SK-N-SH (cell line): ENCODE measurements around the gene RPS24. TPM values are rescaled to one million over a fixed set of nuclear protein-coding genes. Genes with fewer than 3 reads are reported as not detected.

Experiments used
- CTCF ChIA-PET: fragments of 300-600, 350-600 bp; formaldehyde crosslinking; extraction: SDS; loops from one replicate; lab custom pipeline; 2021; lab: Yijun Ruan, JAX
- POLR2A ChIA-PET: fragments of 350-600 bp; sonication (Branson Sonifier 250); formaldehyde crosslinking; extraction: SDS; loops from one replicate; lab custom pipeline; 2020; ENCODE audit warnings: antibody characterized with exemption, inconsistent platforms; lab: Yijun Ruan, JAX
- DNase-seq: peaks from one replicate; pipeline ENCODE4 v3.0.0; 2012
- H2AFZ ChIP-seq: fragments of 200-600 bp; sonication (generic); 2 replicates; pipeline ENCODE4 v1.8.1; 2016; ENCODE audit warnings: antibody characterized with exemption, mild to moderate bottlenecking, low read depth
- H3F3A ChIP-seq: fragments of 200-600 bp; sonication (generic); replicated peaks from 2 replicates; pipeline ENCODE3; 2016; ENCODE audit warnings: antibody characterized with exemption, mild to moderate bottlenecking; ENCODE audit not compliant: insufficient read depth
- H3K27ac ChIP-seq, 2 experiments: fragments of 200-500 bp in 1 of 2; fragments of 200-600 bp in 1 of 2; sonication (Bioruptor generic) in 1 of 2; sonication (generic), shearing (Covaris generic) in 1 of 2; 2 replicates each; pipeline versions ENCODE4 v1.5.1 to v1.6.1; 2014 to 2016; ENCODE audit warnings: low read depth in 2 of 2, inconsistent platforms in 1 of 2, low read length in 1 of 2, mild to moderate bottlenecking in 1 of 2, mixed read lengths in 1 of 2
- H3K27me3 ChIP-seq: fragments of 200-600 bp; sonication (generic), shearing (Covaris generic); 2 replicates; pipeline ENCODE4 v1.6.1; 2016; ENCODE audit warnings: mixed run types; ENCODE audit not compliant: insufficient read depth
- H3K36me3 ChIP-seq, 2 experiments: fragments of 200-500 bp in 1 of 2; fragments of 200-600 bp in 1 of 2; sonication (Bioruptor generic) in 1 of 2; sonication (generic) in 1 of 2; replicated peaks in 1 of 2; 2 replicates each; pipeline versions ENCODE3 to v1.5.1; 2014 to 2016; ENCODE audit warnings: low read length in 1 of 2, mild to moderate bottlenecking in 1 of 2; ENCODE audit not compliant: insufficient read depth in 2 of 2, control insufficient read depth in 1 of 2
- H3K4me1 ChIP-seq, 2 experiments: fragments of 200-500 bp in 1 of 2; fragments of 200-600 bp in 1 of 2; sonication (Bioruptor generic) in 1 of 2; sonication (generic), shearing (Covaris generic) in 1 of 2; 2 replicates each; pipeline versions ENCODE4 v1.5.1 to v1.6.1; 2014 to 2016; ENCODE audit warnings: low read depth in 1 of 2, low read length in 1 of 2, mixed run types in 1 of 2; ENCODE audit not compliant: insufficient read depth in 2 of 2, control insufficient read depth in 1 of 2
- H3K4me2 ChIP-seq: fragments of 200-600 bp; sonication (generic), shearing (Covaris generic); 2 replicates; pipeline ENCODE4 v1.6.1; 2017; ENCODE audit warnings: mixed run types
- H3K4me3 ChIP-seq, 2 experiments: fragments of 200-500 bp in 1 of 2; fragments of 200-600 bp in 1 of 2; sonication (Bioruptor generic) in 1 of 2; sonication (generic), shearing (Covaris generic) in 1 of 2; 2 replicates each; pipeline versions ENCODE4 v1.5.1 to v1.8.1; 2014 to 2016; ENCODE audit warnings: low read depth in 2 of 2, inconsistent platforms in 1 of 2, low read length in 1 of 2, mild to moderate bottlenecking in 1 of 2, mixed read lengths in 1 of 2, moderate library complexity in 1 of 2
- H3K79me2 ChIP-seq: fragments of 200-600 bp; sonication (generic); 2 replicates; pipeline ENCODE4 v1.8.1; 2017; ENCODE audit warnings: mild to moderate bottlenecking; ENCODE audit not compliant: insufficient read depth
- H3K9ac ChIP-seq: fragments of 200-600 bp; sonication (generic); 2 replicates; pipeline ENCODE4 v1.6.1; 2017; ENCODE audit warnings: mixed run types
- H3K9me2 ChIP-seq: fragments of 200-600 bp; sonication (generic); 2 replicates; pipeline ENCODE4 v1.6.1; 2017; ENCODE audit warnings: mixed run types
- H3K9me3 ChIP-seq: fragments of 200-600 bp; sonication (generic); 2 replicates; pipeline ENCODE4 v1.6.1; 2017; ENCODE audit warnings: mixed run types, mild to moderate bottlenecking, moderate library complexity
- H4K20me1 ChIP-seq: fragments of 200-600 bp; sonication (generic); 2 replicates; pipeline ENCODE4 v1.6.1; 2017; ENCODE audit warnings: mild to moderate bottlenecking, mixed run types; ENCODE audit not compliant: insufficient read depth
- CHD2 ChIP-seq: fragments of 150-350 bp; IDR thresholded peaks from 2 replicates; pipeline ENCODE4 v1.6.1; 2018; ENCODE audit warnings: low read length; ENCODE audit not compliant: partially characterized antibody
- EP300 ChIP-seq, 2 experiments: IDR thresholded peaks; 2 replicates each; pipeline versions ENCODE4 v1.4.0 to v1.6.1; 2012; ENCODE audit warnings: borderline replicate concordance in 1 of 2, low read depth in 1 of 2, low read length in 1 of 2
- FOSL2 ChIP-seq: IDR thresholded peaks from 2 replicates; pipeline ENCODE4 v1.4.0; 2012; ENCODE audit warnings: low read depth, mild to moderate bottlenecking, moderate library complexity, borderline replicate concordance
- FOXJ3 ChIP-seq: sonication (generic); formaldehyde crosslinking; IDR thresholded peaks from 2 replicates; pipeline ENCODE4 v1.5.1; 2020; ENCODE audit warnings: mild to moderate bottlenecking, missing genetic modification reagents
- FOXM1 ChIP-seq: IDR thresholded peaks from 2 replicates; pipeline ENCODE4 v1.4.0; 2012; ENCODE audit warnings: low read depth, mild to moderate bottlenecking
- JUND ChIP-seq: IDR thresholded peaks from 2 replicates; pipeline ENCODE4 v1.4.0; 2012
- MEF2A ChIP-seq: IDR thresholded peaks from 2 replicates; pipeline ENCODE4 v1.4.0; 2012; ENCODE audit warnings: low read depth, borderline replicate concordance
- MXI1 ChIP-seq: IDR thresholded peaks from 2 replicates; pipeline ENCODE4 v1.6.1; 2012; ENCODE audit warnings: mild to moderate bottlenecking, low read depth, low read length, improper control_type of control experiment
- NFIC ChIP-seq: IDR thresholded peaks from 2 replicates; pipeline ENCODE4 v1.4.0; 2012; ENCODE audit warnings: borderline replicate concordance
- POLR2AphosphoS5 ChIP-seq: IDR thresholded peaks from 2 replicates; pipeline ENCODE4 v1.6.1; 2012; ENCODE audit warnings: low read depth, low read length
- RFX5 ChIP-seq: IDR thresholded peaks from 2 replicates; pipeline ENCODE4 v1.6.1; 2012; ENCODE audit warnings: mild to moderate bottlenecking, improper control_type of control experiment, low read length
- RXRA ChIP-seq: IDR thresholded peaks from 2 replicates; pipeline ENCODE4 v1.4.0; 2012; ENCODE audit warnings: low read depth, mild to moderate bottlenecking, borderline replicate concordance
- SIN3A ChIP-seq: IDR thresholded peaks from 2 replicates; pipeline ENCODE4 v1.6.1; 2012; ENCODE audit warnings: low read depth, mild to moderate bottlenecking, low read length, moderate library complexity, borderline replicate concordance
- TCF12 ChIP-seq: IDR thresholded peaks from 2 replicates; pipeline ENCODE4 v1.4.0; 2012
- TEAD4 ChIP-seq: IDR thresholded peaks from 2 replicates; pipeline ENCODE4 v1.4.0; 2012; ENCODE audit warnings: mild to moderate bottlenecking, borderline replicate concordance; ENCODE audit not compliant: insufficient read depth
- WGBS: methylation state at CpG from one replicate; pipeline ENCODE4 v1.1.6; 2017; ENCODE audit warnings: low lambda C conversion rate; 5-methylcytosine and 5-hydroxymethylcytosine counted together
- polyA plus RNA-seq, 3 experiments: library from polyadenylated mRNA; depleted of rRNA; stranded (reverse); fragments of >200 nt; gene quantifications; 2 replicates each; pipeline ENCODE4 v1.2.3, GENCODE V29; 2012
- TF ChIP-seq, protein P1 (sequence below): IDR thresholded peaks from 2 replicates; pipeline ENCODE4 v1.4.0; 2012; ENCODE audit warnings: low read depth
- TF ChIP-seq, protein P2 (sequence below): IDR thresholded peaks from 2 replicates; pipeline ENCODE4 v1.4.0; 2012; ENCODE audit warnings: low read depth, borderline replicate concordance
- TF ChIP-seq, protein P3 (sequence below): fragments of 200-600 bp; sonication (generic); IDR thresholded peaks from 2 replicates; pipeline ENCODE4 v1.6.1; 2017; ENCODE audit warnings: antibody characterized with exemption, mild to moderate bottlenecking, moderate library complexity
- TF ChIP-seq, protein P4 (sequence below): IDR thresholded peaks from 2 replicates; pipeline ENCODE4; 2012

Gene RPS24
- polyA plus RNA-seq, 1 of the 3 experiments (the other 2 are of a cell fraction): 3,806 TPM

DNA sequence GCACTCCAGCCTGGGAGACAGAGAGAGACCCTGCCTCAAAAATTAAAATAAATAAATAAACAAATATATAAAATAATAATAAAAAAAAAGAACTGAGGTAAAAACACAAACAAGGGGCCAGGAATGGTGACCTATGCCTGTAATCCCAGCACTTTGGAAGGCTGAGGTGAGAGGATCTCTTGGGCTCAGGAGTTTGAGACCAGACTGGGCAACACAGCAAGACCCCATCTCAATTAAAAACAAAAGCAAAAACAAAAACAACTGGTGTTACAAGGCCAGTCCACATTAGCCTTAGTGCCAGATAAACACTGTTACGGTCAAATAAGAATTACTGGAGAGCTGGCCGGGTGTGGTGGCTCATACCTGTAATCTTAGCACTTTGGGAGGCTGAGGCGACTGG, 9.9 kb upstream of the RPS24 start:
- Histone ChIP-seq H3K9me2 (no peaks in the 10 kb centered on the region), H3K36me3 (peaks cover 50 to 72% of the 10 kb centered on the region in 2 experiments), H3K9me3 (no peaks in the 10 kb centered on the region), H3K27ac (no peak overlapping the region), H3K4me3 (no peak overlapping the region), H3K79me2 (peaks cover 31% of the 10 kb centered on the region), H2AFZ (no peak overlapping the region), H4K20me1 (no peaks in the 10 kb centered on the region), H3K27me3 (no peaks in the 10 kb centered on the region), H3K4me1 (peaks cover 11 to 15% of the 10 kb centered on the region in 2 experiments), H3F3A (peaks cover 29% of the 10 kb centered on the region), H3K9ac (no peak overlapping the region), H3K4me2 (no peak overlapping the region)
- POLR2A ChIA-PET: interaction anchor here (0.7 kb wide), 1 partner anchor 34 kb away, joined by 3 read pairs; no protein-coding TSS in a partner anchor
- WGBS: 95% methylated on average over 3 of the region's 3 CpGs
- DNase-seq: no peak
- TF ChIP-seq FOXJ3: no peak
- TF ChIP-seq, protein P1, sequence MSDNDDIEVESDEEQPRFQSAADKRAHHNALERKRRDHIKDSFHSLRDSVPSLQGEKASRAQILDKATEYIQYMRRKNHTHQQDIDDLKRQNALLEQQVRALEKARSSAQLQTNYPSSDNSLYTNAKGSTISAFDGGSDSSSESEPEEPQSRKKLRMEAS: no peak
- TF ChIP-seq CHD2: no peak
- TF ChIP-seq SIN3A: no peak
- TF ChIP-seq EP300 (IDR thresholded peaks at IDR 0.05; ENCODE audit: borderline replicate concordance in 1 of 2, low read depth in 1 of 2, low read length in 1 of 2): no peak
- TF ChIP-seq MXI1: no peak
- no peak for TF ChIP-seq RFX5
- TF ChIP-seq POLR2AphosphoS5: no peak
- CTCF ChIA-PET: no interaction called here

DNA sequence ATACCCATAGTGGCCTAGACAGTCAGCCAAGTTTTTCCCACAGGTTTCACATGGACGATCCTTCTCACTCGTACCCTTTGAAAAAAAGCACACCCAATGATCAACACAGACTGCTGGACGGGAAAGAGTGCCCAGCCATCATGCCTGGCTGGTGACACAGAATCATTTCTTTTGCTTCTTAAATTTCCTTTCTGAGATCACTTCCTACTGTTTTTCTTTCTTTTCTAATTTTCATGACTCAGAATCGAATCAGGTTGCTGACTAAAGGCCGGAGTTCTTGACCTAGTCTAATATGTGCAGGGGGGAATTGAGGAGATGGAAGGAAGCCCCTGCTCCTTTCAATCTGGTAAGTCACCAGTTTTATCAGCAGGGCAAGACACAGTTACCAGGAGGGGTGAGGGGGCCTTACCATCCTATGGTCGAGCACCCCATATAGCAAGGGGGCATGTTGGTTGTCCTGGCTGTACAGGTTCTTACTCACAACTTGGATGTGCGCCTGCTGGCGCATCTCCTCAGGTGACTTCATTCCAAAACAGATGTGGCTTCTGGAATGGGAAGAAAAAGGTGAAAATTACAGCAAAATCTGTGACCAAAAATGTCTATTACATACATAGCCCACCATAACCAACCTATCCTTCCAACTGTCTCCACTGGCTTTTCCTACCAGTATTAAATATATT, 7.8 kb upstream of the RPS24 start:
- WGBS: 24% methylated on average over 8 of the region's 8 CpGs
- no peak for DNase-seq
- Histone ChIP-seq H3K27me3 (no peaks in the 10 kb centered on the region), H3K79me2 (peaks cover 37% of the 10 kb centered on the region), H4K20me1 (no peaks in the 10 kb centered on the region), H3K9ac (peak overlapping the region; percentile 29; the same call in 1 of the 2 replicates), H3F3A (peaks cover 36% of the 10 kb centered on the region), H2AFZ (no peak overlapping the region), H3K36me3 (peaks cover 38 to 52% of the 10 kb centered on the region in 2 experiments), H3K9me2 (no peaks in the 10 kb centered on the region), H3K4me3 (peak overlapping the region in 1 of 2 experiments; percentile 22; a peak in 1 of 4 replicates), H3K4me2 (peak overlapping the region; percentile 87), H3K9me3 (no peaks in the 10 kb centered on the region), H3K27ac (peak overlapping the region in 1 of 2 experiments; percentile 92; a peak in 2 of 4 replicates), H3K4me1 (peaks cover 11 to 15% of the 10 kb centered on the region in 2 experiments)
- ChIA-PET POLR2A (no interaction called here), CTCF (no interaction called here)
- TF ChIP-seq FOXM1 (peak; percentile 46; the same call in 1 of the 2 replicates), MEF2A (peak; percentile 6; the same call in 1 of the 2 replicates), TEAD4 (peak; percentile 25; the same call in 1 of the 2 replicates), CHD2 (no peak), TCF12 (peak; percentile 73), NFIC (peak; percentile 77; the same call in 1 of the 2 replicates), RXRA (no peak; the same call in 1 of the 2 replicates), EP300 (IDR thresholded peaks at IDR 0.05; ENCODE audit: borderline replicate concordance in 1 of 2, low read depth in 1 of 2, low read length in 1 of 2) (peak in 1 of 2 experiments; percentile 54; a peak in 1 of 4 replicates), JUND (peak; percentile 73), FOSL2 (peak; percentile 91)
- TF ChIP-seq, protein P2, sequence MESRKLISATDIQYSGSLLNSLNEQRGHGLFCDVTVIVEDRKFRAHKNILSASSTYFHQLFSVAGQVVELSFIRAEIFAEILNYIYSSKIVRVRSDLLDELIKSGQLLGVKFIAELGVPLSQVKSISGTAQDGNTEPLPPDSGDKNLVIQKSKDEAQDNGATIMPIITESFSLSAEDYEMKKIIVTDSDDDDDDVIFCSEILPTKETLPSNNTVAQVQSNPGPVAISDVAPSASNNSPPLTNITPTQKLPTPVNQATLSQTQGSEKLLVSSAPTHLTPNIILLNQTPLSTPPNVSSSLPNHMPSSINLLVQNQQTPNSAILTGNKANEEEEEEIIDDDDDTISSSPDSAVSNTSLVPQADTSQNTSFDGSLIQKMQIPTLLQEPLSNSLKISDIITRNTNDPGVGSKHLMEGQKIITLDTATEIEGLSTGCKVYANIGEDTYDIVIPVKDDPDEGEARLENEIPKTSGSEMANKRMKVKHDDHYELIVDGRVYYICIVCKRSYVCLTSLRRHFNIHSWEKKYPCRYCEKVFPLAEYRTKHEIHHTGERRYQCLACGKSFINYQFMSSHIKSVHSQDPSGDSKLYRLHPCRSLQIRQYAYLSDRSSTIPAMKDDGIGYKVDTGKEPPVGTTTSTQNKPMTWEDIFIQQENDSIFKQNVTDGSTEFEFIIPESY: no peak
- TF ChIP-seq, protein P1: peak; percentile 67; the same call in 1 of the 2 replicates
- TF ChIP-seq, protein P3, sequence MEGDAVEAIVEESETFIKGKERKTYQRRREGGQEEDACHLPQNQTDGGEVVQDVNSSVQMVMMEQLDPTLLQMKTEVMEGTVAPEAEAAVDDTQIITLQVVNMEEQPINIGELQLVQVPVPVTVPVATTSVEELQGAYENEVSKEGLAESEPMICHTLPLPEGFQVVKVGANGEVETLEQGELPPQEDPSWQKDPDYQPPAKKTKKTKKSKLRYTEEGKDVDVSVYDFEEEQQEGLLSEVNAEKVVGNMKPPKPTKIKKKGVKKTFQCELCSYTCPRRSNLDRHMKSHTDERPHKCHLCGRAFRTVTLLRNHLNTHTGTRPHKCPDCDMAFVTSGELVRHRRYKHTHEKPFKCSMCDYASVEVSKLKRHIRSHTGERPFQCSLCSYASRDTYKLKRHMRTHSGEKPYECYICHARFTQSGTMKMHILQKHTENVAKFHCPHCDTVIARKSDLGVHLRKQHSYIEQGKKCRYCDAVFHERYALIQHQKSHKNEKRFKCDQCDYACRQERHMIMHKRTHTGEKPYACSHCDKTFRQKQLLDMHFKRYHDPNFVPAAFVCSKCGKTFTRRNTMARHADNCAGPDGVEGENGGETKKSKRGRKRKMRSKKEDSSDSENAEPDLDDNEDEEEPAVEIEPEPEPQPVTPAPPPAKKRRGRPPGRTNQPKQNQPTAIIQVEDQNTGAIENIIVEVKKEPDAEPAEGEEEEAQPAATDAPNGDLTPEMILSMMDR: no peak
- TF ChIP-seq, protein P4, sequence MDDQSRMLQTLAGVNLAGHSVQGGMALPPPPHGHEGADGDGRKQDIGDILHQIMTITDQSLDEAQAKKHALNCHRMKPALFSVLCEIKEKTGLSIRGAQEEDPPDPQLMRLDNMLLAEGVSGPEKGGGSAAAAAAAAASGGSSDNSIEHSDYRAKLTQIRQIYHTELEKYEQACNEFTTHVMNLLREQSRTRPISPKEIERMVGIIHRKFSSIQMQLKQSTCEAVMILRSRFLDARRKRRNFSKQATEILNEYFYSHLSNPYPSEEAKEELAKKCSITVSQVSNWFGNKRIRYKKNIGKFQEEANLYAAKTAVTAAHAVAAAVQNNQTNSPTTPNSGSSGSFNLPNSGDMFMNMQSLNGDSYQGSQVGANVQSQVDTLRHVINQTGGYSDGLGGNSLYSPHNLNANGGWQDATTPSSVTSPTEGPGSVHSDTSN: peak; percentile 37; the same call in 1 of the 2 replicates
